Fibroblast of skin of back (primary cell): Measurements from ENCODE around the gene ATAD5.
"Not testable (repeated sequence)": the region's sequence is repeated elsewhere in the genome, so short reads cannot be mapped to it uniquely, and the experiment has no call there.

Experiments
- DNase-seq: peaks from one replicate; pipeline ENCODE4 v3.0.0-alpha.2; 2013

The ATAD5 gene

GRCh38 chr17:30913955-30914354, 82.2 kb downstream of the ATAD5 start:
- DNase-seq = no peak

- DNase-seq = no peak
Observed at GRCh38 chr17:30915833-30916611, 84.3 kb downstream of the ATAD5 start.

- DNase-seq = no peak
Observed at GRCh38 chr17:30917050-30917449, 85.3 kb downstream of the ATAD5 start.

GRCh38 chr17:30920282-30920681, 88.5 kb downstream of the ATAD5 start:
- DNase-seq = peak; percentile 45

GRCh38 chr17:30920683-30921543, 89.1 kb downstream of the ATAD5 start:
- no peak for DNase-seq

- no peak for DNase-seq
Observed at GRCh38 chr17:30921544-30922196, 89.9 kb downstream of the ATAD5 start, which contains the start of gene ADAP2. Gene ADAP2, plus strand, starts transcription at chr17:30921945. Its CDS starts 70 bp downstream, at chr17:30922015.

- no peak for DNase-seq
Observed at GRCh38 chr17:30922235-30923030, 90.7 kb downstream of the ATAD5 start.

- no peak for DNase-seq
Observed at GRCh38 chr17:30924341-30924740, 92.6 kb downstream of the ATAD5 start.

GRCh38 chr17:30926516-30926915, 94.8 kb downstream of the ATAD5 start:
- no peak for DNase-seq

- DNase-seq = no peak
Observed at GRCh38 chr17:30927756-30928155, 96.0 kb downstream of the ATAD5 start.

- DNase-seq = no peak
Observed at GRCh38 chr17:30928584-30928983, 96.8 kb downstream of the ATAD5 start.

GRCh38 chr17:30929081-30929633, 97.4 kb downstream of the ATAD5 start:
- DNase-seq = no peak

GRCh38 chr17:30929861-30930260, 98.1 kb downstream of the ATAD5 start:
- DNase-seq = not testable (repeated sequence)

- DNase-seq = no peak
Observed at GRCh38 chr17:30930495-30930894, 98.7 kb downstream of the ATAD5 start.

- DNase-seq = not testable (repeated sequence)
Observed at GRCh38 chr17:30931582-30931981, 99.8 kb downstream of the ATAD5 start.

- no peak for DNase-seq
Observed at GRCh38 chr17:30933966-30934365, 102.2 kb downstream of the ATAD5 start.

GRCh38 chr17:30939051-30939689, 107.4 kb downstream of the ATAD5 start:
- DNase-seq = no peak

- peak; percentile 27 for DNase-seq
Observed at GRCh38 chr17:30942308-30943079, 110.7 kb downstream of the ATAD5 start.
